H9 (cell line): ENCODE data around the gene EPHB3. TPM values are rescaled to one million over a fixed set of nuclear protein-coding genes. Genes with fewer than 3 reads are reported as not detected.

ENCODE experiments used
- DNase-seq: peaks from one replicate; pipeline ENCODE4 v3.0.0-alpha.2; 2017
- H2AFZ ChIP-seq: one replicate; pipeline ENCODE4 v1.6.1; 2013; ENCODE audit warnings: mild to moderate bottlenecking, low read length, control low read depth, moderate library complexity
- H2AK5ac ChIP-seq: 2 replicates; pipeline ENCODE4 v1.6.1; 2013; ENCODE audit warnings: low read length, control low read depth, mixed read lengths; ENCODE audit not compliant: insufficient read length
- H2BK120ac ChIP-seq: one replicate; pipeline ENCODE4 v1.6.1; 2013; ENCODE audit warnings: low read depth, mild to moderate bottlenecking, low read length, control low read depth, inconsistent platforms; ENCODE audit not compliant: poor library complexity, severe bottlenecking
- H2BK12ac ChIP-seq: 2 replicates; pipeline ENCODE4 v1.6.1; 2013; ENCODE audit warnings: low read length, control low read depth, mixed read lengths, low read depth; ENCODE audit not compliant: insufficient read length
- H2BK15ac ChIP-seq: 2 replicates; pipeline ENCODE4 v1.6.1; 2013; ENCODE audit warnings: low read depth, low read length, control low read depth
- H2BK20ac ChIP-seq: one replicate; pipeline ENCODE4 v1.6.1; 2013; ENCODE audit warnings: low read depth, mild to moderate bottlenecking, low read length, control low read depth, inconsistent platforms; ENCODE audit not compliant: poor library complexity, severe bottlenecking
- H2BK5ac ChIP-seq: 2 replicates; pipeline ENCODE4 v1.6.1; 2013; ENCODE audit warnings: low read length, control low read depth, mixed read lengths; ENCODE audit not compliant: insufficient read length
- H3K14ac ChIP-seq: 2 replicates; pipeline ENCODE4 v1.6.1; 2013; ENCODE audit warnings: low read length, control low read depth; ENCODE audit not compliant: insufficient read depth
- H3K18ac ChIP-seq: 2 replicates; pipeline ENCODE4 v1.6.1; 2013; ENCODE audit warnings: low read depth, mild to moderate bottlenecking, mixed read lengths, low read length, control low read depth; ENCODE audit not compliant: insufficient read length
- H3K23ac ChIP-seq: 2 replicates; pipeline ENCODE4 v1.6.1; 2013; ENCODE audit warnings: low read length, control low read depth, mixed read lengths, low read depth; ENCODE audit not compliant: insufficient read length
- H3K23me2 ChIP-seq: 2 replicates; pipeline ENCODE4 v1.6.1; 2013; ENCODE audit warnings: low read depth, mild to moderate bottlenecking, mixed read lengths, low read length, control low read depth; ENCODE audit not compliant: insufficient read length, poor library complexity, severe bottlenecking
- H3K27ac ChIP-seq: 2 replicates; pipeline ENCODE4 v1.5.1; 2013; ENCODE audit warnings: low read length, control low read depth, mixed read lengths, low read depth; ENCODE audit not compliant: insufficient read length
- H3K27me3 ChIP-seq: 2 replicates; pipeline ENCODE4 v1.6.1; 2013; ENCODE audit warnings: low read length, control low read depth, inconsistent platforms; ENCODE audit not compliant: insufficient read depth
- H3K4ac ChIP-seq: 2 replicates; pipeline ENCODE4 v1.6.1; 2013; ENCODE audit warnings: low read depth, mild to moderate bottlenecking, control low read depth, inconsistent platforms, low read length, moderate library complexity
- H3K4me1 ChIP-seq: 2 replicates; pipeline ENCODE4 v1.6.1; 2013; ENCODE audit warnings: low read length, control low read depth, inconsistent platforms; ENCODE audit not compliant: insufficient read depth
- H3K4me2 ChIP-seq: 2 replicates; pipeline ENCODE4 v1.6.1; 2013; ENCODE audit warnings: low read length, control low read depth, mixed read lengths; ENCODE audit not compliant: insufficient read length, insufficient read depth
- H3K56ac ChIP-seq: 2 replicates; pipeline ENCODE4 v1.6.1; 2013; ENCODE audit warnings: low read depth, mild to moderate bottlenecking, mixed read lengths, low read length, control low read depth; ENCODE audit not compliant: insufficient read length
- H3K79me1 ChIP-seq: 2 replicates; pipeline ENCODE4 v1.6.1; 2013; ENCODE audit warnings: low read depth, mild to moderate bottlenecking, moderate library complexity, low read length, control low read depth, inconsistent platforms; ENCODE audit not compliant: insufficient read depth, poor library complexity, severe bottlenecking
- H3K79me2 ChIP-seq: 2 replicates; pipeline ENCODE4 v1.6.1; 2013; ENCODE audit warnings: low read length, control low read depth, inconsistent platforms; ENCODE audit not compliant: insufficient read depth
- H3K9ac ChIP-seq: 2 replicates; pipeline ENCODE4 v1.6.1; 2013; ENCODE audit warnings: low read length, control low read depth, mixed read lengths; ENCODE audit not compliant: insufficient read length; ENCODE audit errors: extremely low read depth
- H3K9me3 ChIP-seq: one replicate; pipeline ENCODE4 v1.6.1; 2013; ENCODE audit warnings: low read depth, low read length, inconsistent platforms; ENCODE audit not compliant: control insufficient read depth
- H3T11ph ChIP-seq: one replicate; pipeline ENCODE4 v1.6.1; 2013; ENCODE audit warnings: mild to moderate bottlenecking, low read length, control low read depth, inconsistent platforms
- H4K20me1 ChIP-seq: one replicate; pipeline ENCODE4 v1.6.1; 2013; ENCODE audit not compliant: control insufficient read depth, insufficient read length, insufficient read depth
- H4K5ac ChIP-seq: 2 replicates; pipeline ENCODE4 v1.6.1; 2013; ENCODE audit warnings: low read depth, mild to moderate bottlenecking, mixed read lengths, low read length, control low read depth; ENCODE audit not compliant: insufficient read length
- H4K8ac ChIP-seq: replicated peaks from 2 replicates; pipeline ENCODE4 v1.6.1; 2013; ENCODE audit warnings: low read length, control low read depth, mixed read lengths, low read depth; ENCODE audit not compliant: insufficient read length
- H4K91ac ChIP-seq: 2 replicates; pipeline ENCODE4 v1.6.1; 2013; ENCODE audit warnings: low read depth, mild to moderate bottlenecking, moderate library complexity, mixed read lengths, low read length, control low read depth; ENCODE audit not compliant: insufficient read length
- H3K27ac Mint-ChIP-seq, 3 experiments: 2 replicates in 2 of 3; 3 replicates in 1 of 3; pipeline ENCODE4 v1.8.0; 2020 to 2021; ENCODE audit warnings: mixed read lengths in 3 of 3, mild to moderate bottlenecking in 1 of 3, moderate library complexity in 1 of 3
- H3K27me3 Mint-ChIP-seq: 2 replicates; pipeline ENCODE4 v1.8.0; 2021; ENCODE audit warnings: low read depth, mild to moderate bottlenecking, moderate library complexity, mixed read lengths
- H3K36me3 Mint-ChIP-seq, 3 experiments: 2 replicates in 2 of 3; 3 replicates in 1 of 3; pipeline ENCODE4 v1.8.0; 2020 to 2021; ENCODE audit warnings: low read depth in 3 of 3, mixed read lengths in 3 of 3; ENCODE audit not compliant: insufficient read depth in 1 of 3
- H3K4me1 Mint-ChIP-seq, 2 experiments: 2 replicates each; pipeline ENCODE4 v1.8.0; 2020; ENCODE audit warnings: mixed read lengths in 2 of 2
- H3K4me3 Mint-ChIP-seq, 2 experiments: 2 replicates in 1 of 2; 3 replicates in 1 of 2; pipeline ENCODE4 v1.8.0; 2020 to 2021; ENCODE audit warnings: mild to moderate bottlenecking in 2 of 2, mixed read lengths in 2 of 2, moderate library complexity in 1 of 2
- H3K9me3 Mint-ChIP-seq, 2 experiments: 2 replicates in 1 of 2; 3 replicates in 1 of 2; pipeline ENCODE4 v1.8.0; 2020; ENCODE audit warnings: mild to moderate bottlenecking in 2 of 2, mixed read lengths in 2 of 2, moderate library complexity in 1 of 2
- WGBS: extraction: QIAGEN DNeasy Blood & Tissue Kit; methylation state at CpG from one replicate; pipeline ENCODE4 v1.1.7; 2013; ENCODE audit warnings: missing lambda C conversion rate, low lambda C conversion rate, mixed read lengths; ENCODE audit not compliant: insufficient read length; ENCODE audit errors: extremely low coverage; 5-methylcytosine and 5-hydroxymethylcytosine counted together
- total RNA-seq: library from RNA; stranded (reverse); gene quantifications from 2 replicates; pipeline ENCODE4 v1.2.1, GENCODE V29; 2021
- TF ChIP-seq, protein P1 (sequence below): fragments of 200-600 bp; sonication (generic); conservative IDR thresholded peaks from 3 replicates; pipeline ENCODE4 v1.8.0; 2021; ENCODE audit warnings: antibody characterized with exemption, mild to moderate bottlenecking

The EPHB3 gene
- total RNA-seq, 1 experiment from 2014 or later: 1.0 TPM

DNA sequence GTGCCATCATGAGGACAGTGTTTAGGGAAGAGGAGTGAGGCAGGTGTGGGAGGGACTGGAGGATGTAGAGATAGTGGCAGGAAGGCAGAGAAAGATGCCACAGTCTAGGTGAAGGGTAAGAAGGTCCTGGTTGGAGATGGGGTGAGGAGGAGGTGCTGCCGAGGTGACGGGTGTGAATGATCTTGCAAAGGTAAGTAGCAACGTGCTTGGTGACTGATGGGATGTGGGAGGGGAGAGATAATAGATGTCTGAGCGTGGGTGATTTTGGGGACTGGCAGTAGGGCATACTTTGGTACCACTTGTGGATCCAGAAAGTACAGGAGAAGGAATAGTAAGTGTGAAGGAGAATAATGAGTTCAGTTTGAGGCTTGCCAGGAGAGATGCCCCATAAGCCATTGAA is 27.2 kb downstream of the EPHB3 start:
- Mint-ChIP-seq H3K36me3 (no peaks in the 10 kb centered on the region), H3K4me3 (no peak overlapping the region), H3K27me3 (peaks cover 7% of the 10 kb centered on the region), H3K4me1 (peaks cover 24% of the 10 kb centered on the region in 2 experiments), H3K27ac (no peak overlapping the region), H3K9me3 (no peaks in the 10 kb centered on the region; a peak in 1 of 5 replicates)
- H3K4me2 ChIP-seq: no peak overlapping the region
- no peak overlapping the region for H3K27ac ChIP-seq
- H3K4ac ChIP-seq: no peak overlapping the region
- H4K8ac ChIP-seq: no peak overlapping the region
- H2BK12ac ChIP-seq: no peak overlapping the region
- H3K27me3 ChIP-seq: peaks cover 18% of the 10 kb centered on the region; the same call in 1 of the 2 replicates
- WGBS: no CpG with 5 or more reads among the region's 4 CpGs
- TF ChIP-seq, protein P1, sequence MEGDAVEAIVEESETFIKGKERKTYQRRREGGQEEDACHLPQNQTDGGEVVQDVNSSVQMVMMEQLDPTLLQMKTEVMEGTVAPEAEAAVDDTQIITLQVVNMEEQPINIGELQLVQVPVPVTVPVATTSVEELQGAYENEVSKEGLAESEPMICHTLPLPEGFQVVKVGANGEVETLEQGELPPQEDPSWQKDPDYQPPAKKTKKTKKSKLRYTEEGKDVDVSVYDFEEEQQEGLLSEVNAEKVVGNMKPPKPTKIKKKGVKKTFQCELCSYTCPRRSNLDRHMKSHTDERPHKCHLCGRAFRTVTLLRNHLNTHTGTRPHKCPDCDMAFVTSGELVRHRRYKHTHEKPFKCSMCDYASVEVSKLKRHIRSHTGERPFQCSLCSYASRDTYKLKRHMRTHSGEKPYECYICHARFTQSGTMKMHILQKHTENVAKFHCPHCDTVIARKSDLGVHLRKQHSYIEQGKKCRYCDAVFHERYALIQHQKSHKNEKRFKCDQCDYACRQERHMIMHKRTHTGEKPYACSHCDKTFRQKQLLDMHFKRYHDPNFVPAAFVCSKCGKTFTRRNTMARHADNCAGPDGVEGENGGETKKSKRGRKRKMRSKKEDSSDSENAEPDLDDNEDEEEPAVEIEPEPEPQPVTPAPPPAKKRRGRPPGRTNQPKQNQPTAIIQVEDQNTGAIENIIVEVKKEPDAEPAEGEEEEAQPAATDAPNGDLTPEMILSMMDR: no peak
- H2BK15ac ChIP-seq: no peak overlapping the region
- no peak overlapping the region for H4K91ac ChIP-seq
- H4K5ac ChIP-seq: no peak overlapping the region
- no peak overlapping the region for H3K23ac ChIP-seq
- H2BK5ac ChIP-seq: no peak overlapping the region
- H3K9me3 ChIP-seq: no peaks in the 10 kb centered on the region
- H3K14ac ChIP-seq: no peak overlapping the region
- no peak for DNase-seq
- H2BK20ac ChIP-seq: no peak overlapping the region
- no peaks in the 10 kb centered on the region for H4K20me1 ChIP-seq
- H3K4me1 ChIP-seq: peaks cover 5% of the 10 kb centered on the region; the same call in 1 of the 2 replicates
- no peak overlapping the region for H2BK120ac ChIP-seq
- H2AFZ ChIP-seq: no peak overlapping the region
- H3K56ac ChIP-seq: no peak overlapping the region
- no peaks in the 10 kb centered on the region for H3K79me2 ChIP-seq
- H3K9ac ChIP-seq: no peak overlapping the region
- no peak overlapping the region for H2AK5ac ChIP-seq
- no peaks in the 10 kb centered on the region for H3K79me1 ChIP-seq
- H3T11ph ChIP-seq: no peak overlapping the region
- no peak overlapping the region for H3K18ac ChIP-seq
- H3K23me2 ChIP-seq: peaks cover 8% of the 10 kb centered on the region
